Right atrium auricular region (tissue), 2 donors: ENCODE data around the gene OTOL1. TPM values are rescaled to one million over a fixed set of nuclear protein-coding genes. Genes with fewer than 3 reads are reported as not detected.

ENCODE experiments used
- DNase-seq: peaks from one replicate; pipeline ENCODE4 v3.0.0-alpha.2; 2019; ENCODE audit warnings: low spot score
- H3K27ac ChIP-seq, 2 donors: fragments of 200-600 bp; sonication (generic); 1 replicate in 1 of 2; 2 replicates in 1 of 2; pipeline ENCODE4 v1.5.1; 2016 to 2019
- H3K27me3 ChIP-seq, 2 donors: fragments of 200-600 bp; sonication (generic); one replicate each; pipeline versions ENCODE4 v1.5.1 to v1.6.0; 2017 to 2019
- H3K36me3 ChIP-seq: fragments of 200-600 bp; sonication (generic); one replicate; pipeline ENCODE4 v1.5.1; 2016
- H3K4me1 ChIP-seq, 2 donors: fragments of 200-600 bp; sonication (generic); one replicate each; pipeline versions ENCODE4 v1.5.1 to v1.6.0; 2017 to 2019
- H3K4me3 ChIP-seq, 2 donors: fragments of 200-600 bp; sonication (generic); 1 replicate in 1 of 2; 2 replicates in 1 of 2; pipeline ENCODE4 v1.5.1; 2017 to 2019; ENCODE audit warnings: mild to moderate bottlenecking in 1 of 2, moderate library complexity in 1 of 2
- H3K9me3 ChIP-seq, 2 donors: fragments of 200-600 bp; sonication (generic); one replicate each; pipeline ENCODE4 v1.5.1; 2019
- CTCF ChIP-seq, 2 donors: fragments of 200-600 bp; sonication (generic); IDR thresholded peaks; one replicate each; pipeline ENCODE4 v1.5.1; 2019; ENCODE audit warnings: antibody characterized with exemption in 2 of 2
- total RNA-seq, 2 donors: library from RNA; depleted of rRNA; stranded (reverse); fragments of >200 nt; gene quantifications; one replicate each; pipeline ENCODE4 v1.1.0, GENCODE V29; 2016

OTOL1 gene
- not detected for total RNA-seq

DNA sequence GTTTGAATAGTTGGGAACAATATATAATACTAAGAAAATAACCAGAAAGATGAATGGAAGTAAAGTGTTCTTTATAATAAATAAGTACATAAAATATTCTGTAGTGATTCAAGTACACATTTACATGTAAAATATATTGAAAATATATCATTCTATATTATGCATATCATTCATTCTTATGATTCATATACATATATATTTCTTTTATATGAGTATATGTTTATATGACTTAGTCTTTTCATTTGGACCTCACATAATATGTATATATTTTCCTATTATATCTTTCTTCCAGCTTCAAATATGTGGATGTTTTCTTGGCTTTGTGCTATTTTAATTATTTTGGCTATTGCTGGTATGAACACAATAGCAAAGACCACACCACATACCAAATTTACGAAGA lies at the start of gene OTOL1:
OTOL1 (plus strand) TSS at position 301 of the 400 bp plus-strand sequence; CDS start at position 301, 0 bp downstream.
- no peak for DNase-seq
- Histone ChIP-seq H3K9me3 (peaks cover 0 to 10% of the 10 kb centered on the region in 2 donors), H3K4me3 (no peak within 1 kb of the TSS), H3K27me3 (no peaks in the 10 kb centered on the region), H3K36me3 (no peaks in the 10 kb centered on the region), H3K4me1 (no peaks in the 10 kb centered on the region), H3K27ac (no peak within 1 kb of the TSS)
- no peak for TF ChIP-seq CTCF (IDR thresholded peaks at IDR 0.05)

DNA sequence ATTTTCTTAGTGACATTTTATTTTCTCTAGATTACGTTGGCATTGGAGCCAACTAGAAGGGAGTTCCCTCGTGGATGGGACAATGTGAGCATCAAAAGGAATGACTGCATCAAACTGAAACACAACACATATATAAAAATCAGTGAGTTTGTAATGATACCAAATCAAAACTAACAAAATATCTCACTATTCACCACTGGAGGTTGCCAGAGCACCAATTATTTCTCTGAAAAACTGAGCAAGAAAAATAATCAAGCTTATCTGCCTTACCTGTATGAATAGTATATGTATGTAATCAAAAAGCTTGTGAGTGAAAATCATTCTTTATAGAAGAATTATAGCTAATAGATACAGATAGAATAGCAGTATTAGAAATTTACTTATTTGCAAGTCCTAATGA lies 46.8 kb upstream of the OTOL1 start:
- Histone ChIP-seq H3K27me3 (no peaks in the 10 kb centered on the region), H3K4me1 (no peaks in the 10 kb centered on the region), H3K27ac (no peak overlapping the region), H3K36me3 (no peaks in the 10 kb centered on the region), H3K4me3 (no peak overlapping the region), H3K9me3 (no peaks in the 10 kb centered on the region)
- DNase-seq = no peak
- no peak for TF ChIP-seq CTCF (IDR thresholded peaks at IDR 0.05)

- Histone ChIP-seq H3K27ac (no peak overlapping the region), H3K4me3 (no peak overlapping the region), H3K36me3 (no peaks in the 10 kb centered on the region), H3K4me1 (no peaks in the 10 kb centered on the region), H3K27me3 (no peaks in the 10 kb centered on the region), H3K9me3 (no peaks in the 10 kb centered on the region)
- DNase-seq = no peak
- no peak for TF ChIP-seq CTCF (IDR thresholded peaks at IDR 0.05)
Observed at GRCh38 chr3:161452179-161452578, 44.4 kb upstream of the OTOL1 start.

DNA sequence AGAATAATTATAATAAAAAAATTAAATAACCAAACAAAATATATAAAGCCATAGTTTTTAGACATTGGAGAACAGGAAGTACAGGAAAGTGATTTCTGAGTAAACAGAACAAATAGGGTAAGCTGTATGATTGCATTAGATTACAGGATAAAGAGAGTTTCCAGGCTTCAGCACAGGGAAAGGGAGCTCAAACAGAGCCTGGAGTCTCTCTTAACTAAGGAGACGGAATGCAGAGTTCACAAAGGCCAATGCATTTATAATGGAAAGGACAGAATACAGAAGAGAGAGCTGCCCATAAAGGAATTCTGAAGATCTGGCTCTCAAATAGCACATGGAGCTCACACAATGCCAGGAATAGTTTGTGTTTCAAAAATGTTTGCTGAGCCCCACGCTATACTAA lies 42.0 kb upstream of the OTOL1 start:
- TF ChIP-seq CTCF (IDR thresholded peaks at IDR 0.05) = no peak
- Histone ChIP-seq H3K9me3 (no peaks in the 10 kb centered on the region), H3K36me3 (no peaks in the 10 kb centered on the region), H3K4me1 (no peaks in the 10 kb centered on the region), H3K4me3 (no peak overlapping the region), H3K27me3 (no peaks in the 10 kb centered on the region), H3K27ac (no peak overlapping the region)
- no peak for DNase-seq

GRCh38 chr3:161455962-161456361 lies 40.6 kb upstream of the OTOL1 start:
- Histone ChIP-seq H3K27ac (no peak overlapping the region), H3K36me3 (no peaks in the 10 kb centered on the region), H3K27me3 (no peaks in the 10 kb centered on the region), H3K4me3 (no peak overlapping the region), H3K9me3 (no peaks in the 10 kb centered on the region), H3K4me1 (no peaks in the 10 kb centered on the region)
- no peak for DNase-seq
- TF ChIP-seq CTCF (IDR thresholded peaks at IDR 0.05) = no peak

DNA sequence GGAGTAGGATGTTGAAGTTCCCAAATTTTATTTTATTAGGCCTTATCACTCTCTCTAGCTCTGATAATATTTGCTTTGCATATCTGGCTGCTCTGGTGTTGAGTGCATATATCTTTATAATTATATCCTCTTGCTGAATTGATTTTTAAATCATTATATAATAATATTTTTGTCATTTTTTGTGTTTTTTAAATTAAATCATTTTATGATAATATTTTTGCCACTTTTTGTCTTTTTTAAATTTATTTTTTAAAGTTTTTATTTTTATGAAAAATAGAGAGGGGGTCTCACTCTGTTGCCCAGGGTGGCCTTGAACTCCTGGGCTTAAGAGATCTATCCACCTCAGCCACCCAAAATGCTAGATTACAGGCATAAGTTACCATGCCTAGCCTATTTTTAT lies 34.5 kb upstream of the OTOL1 start:
- TF ChIP-seq CTCF (IDR thresholded peaks at IDR 0.05) = no peak
- no peak overlapping the region for H3K27ac ChIP-seq
- no peaks in the 10 kb centered on the region for H3K27me3 ChIP-seq
- H3K36me3 ChIP-seq = no peaks in the 10 kb centered on the region
- DNase-seq = no peak
- H3K4me3 ChIP-seq = no peak overlapping the region
- H3K4me1 ChIP-seq = no peaks in the 10 kb centered on the region
- peaks cover 0 to 25% of the 10 kb centered on the region in 2 donors for H3K9me3 ChIP-seq
